ENCODE data around the gene RANBP10. TPM values are rescaled to one million over a fixed set of nuclear protein-coding genes. Genes with fewer than 3 reads are reported as not detected.

Gene RANBP10
- total and polyA plus RNA-seq, 2 of the 13 experiments (the other 11 are each of a cell fraction or from before 2014, with no cell fraction given) = 9.2 to 22.7 TPM

- TF ChIP-seq ZBTB34 (CRISPR knock-in tag; IDR thresholded peaks at IDR 0.05) = no peak
- no peak for TF ChIP-seq TRIM24 (CRISPR knock-in tag; IDR thresholded peaks at IDR 0.05)
- TF ChIP-seq ZNF577 (CRISPR knock-in tag; IDR thresholded peaks at IDR 0.05; ENCODE audit: borderline replicate concordance, low read depth) = no peak
- TF ChIP-seq ZNF724P (CRISPR knock-in tag; IDR thresholded peaks at IDR 0.05; ENCODE audit: borderline replicate concordance) = no peak
- TF ChIP-seq GPBP1L1 (CRISPR knock-in tag; IDR thresholded peaks at IDR 0.05) = no peak
- TF ChIP-seq KLF9 (CRISPR knock-in tag; IDR thresholded peaks at IDR 0.05; ENCODE audit: low read depth) = no peak
- TF ChIP-seq ZFP90 (CRISPR knock-in tag; IDR thresholded peaks at IDR 0.05; ENCODE audit: borderline replicate concordance) = 0 out of 2 replicates have a peak, but pooled peaks have one; percentile 35
- TF ChIP-seq E2F1 (CRISPR knock-in tag; IDR thresholded peaks at IDR 0.05) = peak; percentile 22; the same call in 1 of the 2 replicates
- TF ChIP-seq YEATS4 (CRISPR knock-in tag; IDR thresholded peaks at IDR 0.05; ENCODE audit: borderline replicate concordance) = no peak
- no peak for TF ChIP-seq ZNF557 (CRISPR knock-in tag; IDR thresholded peaks at IDR 0.05)
Measured at GRCh38 chr16:67779256-67780014, 26.9 kb downstream of the RANBP10 start (continued).

Data from HepG2 (cell line).